OCI-LY3 (cell line): Measurements from ENCODE around the gene TRIM66.

Experiments used
- CTCF ChIP-seq: fragments of 200-600, 300-600 bp; sonication (generic); IDR thresholded peaks from 2 replicates; pipeline ENCODE4 v1.5.1; 2014; ENCODE audit warnings: antibody characterized with exemption, low read length, low read depth
- EZH2phosphoT487 ChIP-seq: fragments of 200-600 bp; shearing (Covaris generic); IDR thresholded peaks from 2 replicates; pipeline ENCODE4 v1.6.1; 2018; ENCODE audit warnings: antibody characterized with exemption, mixed run types, low read depth

GRCh38 chr11:8674859-8675258, 7.6 kb downstream of the TRIM66 start:
- TF ChIP-seq CTCF (no peak), EZH2phosphoT487 (no peak)
